ENCODE measurements around the gene PCDHB15.
"Not testable (repeated sequence)": the region's sequence is repeated elsewhere in the genome, so short reads cannot be mapped to it uniquely, and the experiment has no call there.

PCDHB15 gene

GRCh38 chr5:141245250-141245717 is at the start of gene PCDHB15:
PCDHB15 (plus strand) TSS chr5:141245395; CDS start chr5:141245579, 184 bp downstream.
- peak; percentile 15 for DNase-seq (ENCODE audit: low read depth)

- DNase-seq (ENCODE audit: low read depth): no peak
These were observed 48.8 kb upstream of the PCDHB15 start for GRCh38 chr5:141196363-141196762.

- DNase-seq (ENCODE audit: low read depth): no peak
These were observed 45.6 kb upstream of the PCDHB15 start, which contains the start of gene PCDHB11 for GRCh38 chr5:141199359-141200235. PCDHB11 (plus strand) TSS chr5:141199627; CDS start chr5:141199775, 148 bp downstream.

GRCh38 chr5:141201126-141201525 is 44.1 kb upstream of the PCDHB15 start:
- DNase-seq (ENCODE audit: low read depth): not testable (repeated sequence)

GRCh38 chr5:141201646-141202045 is 43.5 kb upstream of the PCDHB15 start:
- not testable (repeated sequence) for DNase-seq (ENCODE audit: low read depth)

GRCh38 chr5:141208478-141208877 is 36.7 kb upstream of the PCDHB15 start, which contains the start of gene PCDHB12:
PCDHB12 (plus strand) TSS chr5:141208719; CDS start chr5:141208908, 189 bp downstream.
- peak; percentile 15 for DNase-seq (ENCODE audit: low read depth)

GRCh38 chr5:141210281-141210680 is 34.9 kb upstream of the PCDHB15 start:
- not testable (repeated sequence) for DNase-seq (ENCODE audit: low read depth)

GRCh38 chr5:141210849-141211248 is 34.3 kb upstream of the PCDHB15 start:
- DNase-seq (ENCODE audit: low read depth): not testable (repeated sequence)

GRCh38 chr5:141213656-141214339 is 31.4 kb upstream of the PCDHB15 start, which contains the start of gene PCDHB13:
PCDHB13 (plus strand) TSS chr5:141213919; CDS start chr5:141214124, 205 bp downstream.
- DNase-seq (ENCODE audit: low read depth): peak; percentile 38

- not testable (repeated sequence) for DNase-seq (ENCODE audit: low read depth)
These were observed 30.6 kb upstream of the PCDHB15 start for GRCh38 chr5:141214583-141214982.

GRCh38 chr5:141215504-141215903 is 29.7 kb upstream of the PCDHB15 start:
- not testable (repeated sequence) for DNase-seq (ENCODE audit: low read depth)

- not testable (repeated sequence) for DNase-seq (ENCODE audit: low read depth)
These were observed 29.2 kb upstream of the PCDHB15 start for GRCh38 chr5:141216035-141216434.

- peak; percentile 50 for DNase-seq (ENCODE audit: low read depth)
These were observed 21.9 kb upstream of the PCDHB15 start, which contains the start of gene PCDHB14 for GRCh38 chr5:141223112-141223783. PCDHB14 (plus strand) TSS chr5:141223343; CDS start chr5:141223506, 163 bp downstream.

- not testable (repeated sequence) for DNase-seq (ENCODE audit: low read depth)
These were observed 20.4 kb upstream of the PCDHB15 start for GRCh38 chr5:141224844-141225243.

- DNase-seq (ENCODE audit: low read depth): not testable (repeated sequence)
These were observed 19.8 kb upstream of the PCDHB15 start for GRCh38 chr5:141225421-141225820.

GRCh38 chr5:141234109-141234667 is 11.0 kb upstream of the PCDHB15 start:
- DNase-seq (ENCODE audit: low read depth): peak; percentile 32

GRCh38 chr5:141235922-141236321 is 9.3 kb upstream of the PCDHB15 start:
- DNase-seq (ENCODE audit: low read depth): not testable (repeated sequence)

- no peak for DNase-seq (ENCODE audit: low read depth)
These were observed 8.5 kb upstream of the PCDHB15 start for GRCh38 chr5:141236516-141237313.

GRCh38 chr5:141241496-141241895 is 3.7 kb upstream of the PCDHB15 start:
- DNase-seq (ENCODE audit: low read depth): no peak

GRCh38 chr5:141246971-141247370 is 1.8 kb downstream of the PCDHB15 start:
- DNase-seq (ENCODE audit: low read depth): not testable (repeated sequence)

Data from EH (cell line).